ENCODE measurements around the gene TAF1C.

TAF1C gene, protein sequence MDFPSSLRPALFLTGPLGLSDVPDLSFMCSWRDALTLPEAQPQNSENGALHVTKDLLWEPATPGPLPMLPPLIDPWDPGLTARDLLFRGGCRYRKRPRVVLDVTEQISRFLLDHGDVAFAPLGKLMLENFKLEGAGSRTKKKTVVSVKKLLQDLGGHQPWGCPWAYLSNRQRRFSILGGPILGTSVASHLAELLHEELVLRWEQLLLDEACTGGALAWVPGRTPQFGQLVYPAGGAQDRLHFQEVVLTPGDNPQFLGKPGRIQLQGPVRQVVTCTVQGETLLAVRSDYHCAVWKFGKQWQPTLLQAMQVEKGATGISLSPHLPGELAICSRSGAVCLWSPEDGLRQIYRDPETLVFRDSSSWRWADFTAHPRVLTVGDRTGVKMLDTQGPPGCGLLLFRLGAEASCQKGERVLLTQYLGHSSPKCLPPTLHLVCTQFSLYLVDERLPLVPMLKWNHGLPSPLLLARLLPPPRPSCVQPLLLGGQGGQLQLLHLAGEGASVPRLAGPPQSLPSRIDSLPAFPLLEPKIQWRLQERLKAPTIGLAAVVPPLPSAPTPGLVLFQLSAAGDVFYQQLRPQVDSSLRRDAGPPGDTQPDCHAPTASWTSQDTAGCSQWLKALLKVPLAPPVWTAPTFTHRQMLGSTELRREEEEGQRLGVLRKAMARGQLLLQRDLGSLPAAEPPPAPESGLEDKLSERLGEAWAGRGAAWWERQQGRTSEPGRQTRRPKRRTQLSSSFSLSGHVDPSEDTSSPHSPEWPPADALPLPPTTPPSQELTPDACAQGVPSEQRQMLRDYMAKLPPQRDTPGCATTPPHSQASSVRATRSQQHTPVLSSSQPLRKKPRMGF

DNA sequence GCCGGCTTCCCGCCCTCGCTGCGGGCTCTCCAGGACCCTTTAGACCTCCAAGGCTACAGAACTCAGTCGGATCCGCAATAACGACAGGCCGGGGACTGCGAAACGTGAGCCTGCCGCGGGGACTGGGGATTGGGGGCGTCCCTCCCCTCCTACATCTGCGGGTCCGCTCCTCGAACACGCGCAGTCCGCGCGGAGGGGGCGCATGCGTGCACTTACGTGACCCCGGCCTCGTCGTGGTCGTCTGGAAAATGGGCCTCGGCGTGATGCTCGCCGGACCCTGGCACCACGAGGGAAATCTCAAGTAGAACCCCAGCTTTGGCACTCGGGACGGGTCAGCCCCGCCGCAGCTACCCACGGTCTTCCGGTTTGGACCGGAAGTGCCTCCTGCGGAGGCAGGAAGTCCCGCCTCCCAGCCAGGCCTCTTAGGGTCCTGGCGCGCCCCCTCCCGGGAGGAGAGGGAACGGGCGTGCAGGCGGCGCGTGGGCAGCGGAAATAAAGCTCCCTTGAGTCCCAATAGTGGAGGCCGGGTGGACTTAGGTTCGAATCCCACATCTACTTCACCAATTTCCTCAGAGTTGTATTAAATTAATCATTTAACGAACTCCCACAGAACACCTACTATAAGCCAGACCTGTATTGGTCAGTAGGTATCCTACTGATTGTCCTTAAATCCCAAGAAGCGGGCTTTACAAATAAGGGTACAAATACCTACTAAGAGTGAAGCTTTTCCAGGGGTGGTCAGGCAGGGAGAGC is at the start of gene TAF1C:
Gene TAF1C (minus strand): TSS at position 373 of the 753 bp plus-strand sequence. CDS start 2,069 bp downstream, outside the sequence.
- TF ChIP-seq GATA2 (IDR thresholded peaks at IDR 0.05; ENCODE audit: low read depth, low read length) (no peak), GATA3 (IDR thresholded peaks at IDR 0.05; ENCODE audit: low read depth, low read length) (no peak)

DNA sequence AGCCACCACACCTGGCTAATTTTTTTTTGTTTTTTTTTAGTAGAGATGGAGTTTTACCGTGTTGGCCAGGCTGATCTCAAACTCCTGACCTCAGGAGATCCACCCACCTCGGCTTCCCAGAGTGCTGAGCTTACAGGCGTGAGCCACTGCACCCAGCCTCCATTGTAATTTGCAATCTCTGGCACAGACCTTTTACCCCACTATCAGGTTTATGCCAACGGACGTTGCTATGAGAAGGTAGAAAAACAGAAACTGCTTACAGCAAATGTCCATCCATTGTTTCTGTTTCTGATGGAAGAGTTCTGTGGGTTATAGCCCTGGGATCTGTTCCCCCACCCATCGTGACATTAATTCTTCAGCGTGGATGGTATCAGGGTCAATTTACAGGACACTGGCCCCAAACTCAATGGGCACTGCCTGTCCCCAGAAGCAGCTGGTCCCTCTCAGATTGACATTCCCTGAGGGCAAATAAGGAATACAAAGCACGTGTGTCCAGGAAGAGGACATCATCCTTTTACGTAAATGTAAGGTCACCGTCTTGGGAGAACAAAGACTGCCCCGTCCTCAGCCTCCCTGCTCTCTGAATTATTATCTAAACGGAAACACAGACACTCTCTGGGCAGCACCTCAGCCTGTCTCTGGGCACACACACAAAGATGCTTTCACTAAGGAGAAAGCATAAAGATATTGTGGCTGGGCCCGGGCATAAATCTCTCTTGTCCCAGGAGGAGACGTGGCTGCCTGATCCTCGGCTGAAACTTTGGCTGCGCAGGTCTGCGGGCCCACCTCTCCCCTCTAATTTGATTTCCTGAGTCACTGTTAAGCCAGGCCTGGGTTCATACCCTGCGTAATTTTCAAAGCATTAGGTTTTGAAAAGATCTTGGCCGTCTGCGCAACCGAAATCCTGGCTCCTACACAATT is 47.7 kb upstream of the TAF1C start:
- TF ChIP-seq GATA2 (IDR thresholded peaks at IDR 0.05; ENCODE audit: low read depth, low read length) (no peak), GATA3 (IDR thresholded peaks at IDR 0.05; ENCODE audit: low read depth, low read length) (no peak)

DNA sequence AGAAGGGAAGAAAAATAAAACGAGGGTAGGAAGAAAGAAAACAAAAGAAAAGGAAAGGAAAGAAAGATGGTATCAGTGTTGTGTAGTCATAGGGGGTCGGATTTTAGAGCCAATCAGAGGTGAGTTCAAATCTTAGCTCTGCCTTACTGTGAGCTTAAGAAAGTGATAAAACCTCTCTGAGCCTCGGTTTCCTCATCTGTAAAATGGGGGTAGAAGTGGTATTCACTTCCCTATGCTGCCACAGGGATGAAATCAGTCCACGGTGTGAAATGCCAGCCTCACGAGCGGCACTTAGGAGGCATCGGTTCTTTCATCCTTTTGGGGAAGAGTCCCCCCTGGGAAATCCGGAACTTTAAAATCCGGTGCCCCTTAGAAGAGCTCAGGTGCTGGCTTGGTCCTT is 46.9 kb upstream of the TAF1C start:
- TF ChIP-seq GATA2 (IDR thresholded peaks at IDR 0.05; ENCODE audit: low read depth, low read length) = no peak
- TF ChIP-seq GATA3 (IDR thresholded peaks at IDR 0.05; ENCODE audit: low read depth, low read length) = no peak

DNA sequence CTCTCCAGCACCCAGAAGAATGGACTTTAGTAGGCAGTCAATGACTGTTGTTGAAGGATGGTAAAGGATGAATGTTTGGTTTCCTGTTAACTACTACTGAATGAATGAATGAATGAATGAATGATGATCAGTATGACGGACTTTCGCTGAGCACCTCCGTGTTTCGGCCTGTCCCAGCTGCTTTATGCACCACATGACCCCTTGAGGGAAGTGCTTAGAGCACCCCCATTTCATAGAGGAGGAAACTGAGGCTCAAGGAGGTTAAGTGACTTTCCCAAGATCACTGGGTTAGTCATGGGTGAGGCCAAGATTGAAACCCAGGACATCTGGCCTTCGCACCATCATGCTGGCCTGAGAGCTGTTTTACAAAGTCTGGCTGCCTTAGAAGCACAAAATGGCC is 46.1 kb upstream of the TAF1C start:
- TF ChIP-seq GATA3 (IDR thresholded peaks at IDR 0.05; ENCODE audit: low read depth, low read length) = no peak
- TF ChIP-seq GATA2 (IDR thresholded peaks at IDR 0.05; ENCODE audit: low read depth, low read length) = no peak

DNA sequence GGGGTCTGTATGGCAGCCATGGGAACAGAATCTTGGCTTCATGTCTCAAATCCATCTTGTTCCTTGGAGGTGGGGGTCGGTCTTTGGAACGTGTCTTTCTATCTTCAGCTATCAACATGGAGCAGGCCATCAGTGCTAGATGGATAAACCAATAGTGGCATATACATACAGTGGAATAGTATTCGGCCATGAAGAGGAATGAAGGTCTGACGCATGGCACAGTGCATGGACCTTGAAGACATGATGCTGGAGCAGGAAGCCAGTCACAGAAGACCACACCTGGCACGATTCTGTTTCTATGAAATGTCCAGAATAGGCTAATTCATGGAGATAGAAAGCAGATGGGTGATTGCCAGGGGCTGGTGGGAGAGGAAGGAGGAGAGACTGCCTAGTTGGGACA is 45.2 kb upstream of the TAF1C start:
- TF ChIP-seq GATA2 (IDR thresholded peaks at IDR 0.05; ENCODE audit: low read depth, low read length) (no peak), GATA3 (IDR thresholded peaks at IDR 0.05; ENCODE audit: low read depth, low read length) (no peak)

DNA sequence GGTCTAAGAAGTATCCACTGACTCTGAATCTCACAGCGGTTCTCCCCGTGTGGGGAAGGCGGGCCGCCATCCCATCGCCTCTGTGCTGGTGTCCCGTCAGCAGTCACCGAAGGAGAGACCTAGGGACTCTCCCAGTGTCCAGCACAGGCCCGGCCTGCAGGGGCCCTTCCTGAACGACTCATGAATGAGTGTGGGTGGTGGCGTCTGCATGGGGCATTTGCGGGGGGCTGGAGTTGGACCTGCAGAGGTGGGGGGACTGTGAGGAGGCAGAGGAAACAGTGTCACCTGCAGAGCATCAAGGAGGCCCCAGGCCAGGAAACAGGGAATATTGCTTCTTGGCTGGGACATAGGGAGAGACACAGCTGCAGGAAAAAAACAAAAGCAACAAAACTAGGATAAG is 42.6 kb upstream of the TAF1C start:
- no peak for TF ChIP-seq GATA2 (IDR thresholded peaks at IDR 0.05; ENCODE audit: low read depth, low read length)
- TF ChIP-seq GATA3 (IDR thresholded peaks at IDR 0.05; ENCODE audit: low read depth, low read length) = no peak

DNA sequence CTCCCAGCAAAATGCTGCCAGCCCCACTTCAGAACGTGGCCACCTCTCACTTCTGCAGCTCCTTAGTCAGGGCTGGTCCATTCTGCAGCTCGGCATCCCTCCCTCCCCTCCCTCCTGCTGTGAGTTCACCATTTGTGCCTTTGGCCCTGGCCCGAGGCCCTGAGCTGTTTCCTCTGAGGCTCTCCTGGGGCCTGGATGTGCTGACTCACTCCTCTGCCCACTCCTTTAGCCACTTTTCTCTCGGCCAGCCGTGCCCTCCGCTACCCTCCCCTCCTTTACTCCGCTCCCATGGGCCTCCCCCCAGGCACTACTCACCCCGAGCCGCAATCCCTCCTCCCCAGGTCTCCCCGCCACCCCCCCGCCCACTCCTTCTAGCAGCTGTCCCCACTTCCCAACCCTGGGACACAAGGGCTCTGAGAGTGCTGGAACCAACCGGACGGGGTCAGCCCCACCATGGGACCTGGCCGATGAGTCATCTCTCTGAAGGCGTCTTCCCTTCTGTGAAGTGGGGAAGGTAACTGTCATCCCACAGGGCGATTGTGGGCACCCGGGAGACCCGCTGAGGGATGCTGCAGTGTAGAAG is 41.5 kb upstream of the TAF1C start:
- TF ChIP-seq GATA2 (IDR thresholded peaks at IDR 0.05; ENCODE audit: low read depth, low read length) = no peak
- TF ChIP-seq GATA3 (IDR thresholded peaks at IDR 0.05; ENCODE audit: low read depth, low read length) = no peak

DNA sequence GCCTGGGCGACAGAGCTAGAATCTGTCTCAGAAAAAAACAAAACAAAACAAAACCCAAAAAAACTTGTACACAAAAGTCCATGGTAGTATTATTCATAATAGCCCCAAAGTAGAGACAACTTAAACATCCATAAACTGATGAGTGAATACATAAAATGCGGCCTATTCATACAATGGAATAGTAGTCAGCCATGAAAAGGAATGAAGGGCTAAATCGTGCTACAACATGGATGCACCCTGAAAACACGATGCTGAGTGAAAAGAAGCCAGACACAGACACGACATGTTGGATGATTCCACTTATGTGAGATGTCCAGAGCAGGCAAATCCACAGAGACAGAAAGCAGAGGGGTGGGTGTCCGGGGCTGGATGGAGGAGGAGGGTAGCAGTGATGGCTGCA is 40.7 kb upstream of the TAF1C start:
- no peak for TF ChIP-seq GATA3 (IDR thresholded peaks at IDR 0.05; ENCODE audit: low read depth, low read length)
- no peak for TF ChIP-seq GATA2 (IDR thresholded peaks at IDR 0.05; ENCODE audit: low read depth, low read length)

DNA sequence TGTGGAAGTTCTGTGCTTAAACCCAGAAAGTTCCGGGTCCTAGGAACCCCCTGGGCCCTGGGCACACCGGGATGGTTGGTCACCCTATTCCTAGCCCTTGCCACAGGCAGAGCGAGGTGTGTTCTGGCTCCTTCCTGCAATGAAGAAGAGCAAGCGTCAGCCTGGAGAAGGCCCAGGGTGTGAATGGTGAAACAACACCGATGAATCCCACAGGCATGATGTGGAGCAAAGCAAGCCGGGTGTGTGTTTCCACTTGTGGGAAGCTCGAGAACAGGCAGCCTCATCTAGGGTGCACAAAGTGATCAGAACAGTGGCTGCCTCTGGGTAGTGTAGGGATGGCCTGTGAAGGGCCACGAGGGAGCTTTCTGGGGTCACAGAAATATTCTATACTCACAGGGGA is 39.2 kb upstream of the TAF1C start:
- no peak for TF ChIP-seq GATA3 (IDR thresholded peaks at IDR 0.05; ENCODE audit: low read depth, low read length)
- no peak for TF ChIP-seq GATA2 (IDR thresholded peaks at IDR 0.05; ENCODE audit: low read depth, low read length)

DNA sequence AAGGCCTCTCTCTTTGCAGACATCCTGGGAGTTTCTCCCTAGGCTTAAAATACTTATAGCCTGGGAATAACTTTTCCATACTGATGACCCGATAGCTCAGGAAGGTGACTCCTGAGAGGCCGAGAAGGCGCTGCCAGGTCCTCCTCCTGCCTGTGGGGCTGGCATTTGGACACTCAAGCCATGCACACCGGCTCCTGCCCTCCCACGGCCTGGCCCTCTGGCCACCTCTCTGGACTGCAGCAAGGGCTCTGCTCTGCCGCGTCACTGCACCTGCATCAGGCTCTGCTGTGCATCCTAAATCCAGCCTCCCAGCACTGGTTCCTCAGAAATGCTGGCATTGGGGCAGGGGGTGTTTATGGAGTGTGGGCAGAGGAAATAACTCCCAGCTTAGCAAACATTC is 38.7 kb upstream of the TAF1C start:
- TF ChIP-seq GATA2 (IDR thresholded peaks at IDR 0.05; ENCODE audit: low read depth, low read length) (no peak), GATA3 (IDR thresholded peaks at IDR 0.05; ENCODE audit: low read depth, low read length) (no peak)

DNA sequence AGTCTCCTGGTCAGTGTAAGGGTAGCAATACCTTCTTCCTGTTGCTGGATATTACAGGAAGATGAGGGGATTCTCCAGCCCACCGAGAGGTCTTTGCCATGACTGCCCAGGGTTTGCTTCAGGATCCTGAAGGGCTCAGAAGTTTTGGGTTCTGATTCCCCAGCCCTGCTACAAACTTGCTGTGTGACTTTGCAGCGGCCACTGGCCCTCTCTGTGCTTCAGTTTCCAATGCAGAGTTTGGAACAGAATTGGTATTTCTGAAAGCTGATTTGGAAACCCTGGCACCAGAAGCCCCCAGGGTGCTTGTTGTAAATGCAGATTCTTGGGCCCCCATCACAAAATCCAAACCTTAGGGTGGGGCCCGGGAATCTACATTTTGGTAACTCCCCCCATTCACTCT is 38.3 kb upstream of the TAF1C start:
- no peak for TF ChIP-seq GATA3 (IDR thresholded peaks at IDR 0.05; ENCODE audit: low read depth, low read length)

DNA sequence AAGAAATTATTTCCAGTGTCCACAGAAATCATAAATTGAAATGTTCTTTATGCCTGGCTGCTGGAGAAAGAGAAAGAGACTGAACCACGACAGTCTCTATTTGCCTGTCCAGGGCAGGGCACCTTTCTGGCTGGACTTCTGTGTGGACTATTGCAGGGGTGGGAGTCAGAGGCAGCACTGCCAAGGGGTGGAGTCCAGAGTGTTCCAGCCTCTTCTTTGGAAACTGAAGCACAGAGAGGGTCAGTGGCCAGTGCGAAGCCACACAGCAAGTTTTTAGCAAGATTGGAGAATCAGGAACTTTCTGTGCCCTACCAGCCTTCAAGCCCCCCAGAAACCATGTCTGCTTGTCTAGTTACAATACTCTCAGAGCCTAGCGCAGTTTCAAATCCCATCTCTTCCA is 37.7 kb upstream of the TAF1C start:
- TF ChIP-seq GATA2 (IDR thresholded peaks at IDR 0.05; ENCODE audit: low read depth, low read length) (no peak), GATA3 (IDR thresholded peaks at IDR 0.05; ENCODE audit: low read depth, low read length) (no peak)

DNA sequence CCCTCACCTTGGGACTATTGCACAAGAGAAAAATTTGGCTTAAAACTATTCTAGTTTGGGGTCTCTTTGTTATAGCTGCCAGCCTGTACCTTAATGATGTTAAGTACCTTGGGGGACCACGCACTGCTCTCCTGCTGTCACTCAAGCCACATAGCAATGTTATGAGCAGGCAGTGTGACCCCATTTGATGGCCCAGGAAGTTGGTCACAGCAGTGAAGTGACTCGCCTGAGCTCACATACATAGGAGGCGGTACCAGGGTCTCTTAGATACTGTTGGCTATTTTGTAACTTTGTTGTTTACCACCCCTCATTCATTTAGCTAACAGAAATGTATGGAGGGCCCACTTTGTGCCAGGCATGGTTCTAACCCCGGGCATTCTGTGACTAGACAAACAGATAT is 36.6 kb upstream of the TAF1C start:
- TF ChIP-seq GATA3 (IDR thresholded peaks at IDR 0.05; ENCODE audit: low read depth, low read length) (no peak), GATA2 (IDR thresholded peaks at IDR 0.05; ENCODE audit: low read depth, low read length) (no peak)
